Esophagus squamous epithelium (tissue), 4 donors: ENCODE data around the gene C1orf146.
"Not testable (repeated sequence)": the region's sequence is repeated elsewhere in the genome, so short reads cannot be mapped to it uniquely, and the experiment has no call there.

Source experiments
- CTCF ChIP-seq, 6 experiments: fragments of 450-650 bp in 4 of 6; fragments of 200-600 bp in 2 of 6; sonication (generic) in 2 of 6; IDR thresholded peaks; one replicate each; pipeline ENCODE4 v1.5.1; 2016 to 2019; ENCODE audit warnings: antibody characterized with exemption in 6 of 6, mild to moderate bottlenecking in 4 of 6, moderate library complexity in 4 of 6
- POLR2A ChIP-seq, 4 donors: fragments of 450-650 bp; IDR thresholded peaks; one replicate each; pipeline ENCODE4 v1.6.1; 2017; ENCODE audit warnings: antibody characterized with exemption in 4 of 4, mild to moderate bottlenecking in 4 of 4, moderate library complexity in 3 of 4

GRCh38 chr1:92281411-92281810 is 63.7 kb downstream of the C1orf146 start:
- TF ChIP-seq CTCF, POLR2A (IDR thresholded peaks at IDR 0.05): not testable (repeated sequence)
